Activated CD4-positive, alpha-beta T cell treated with anti-CD3 and anti-CD28 coated beads for 36 hours (primary cell): Measurements from ENCODE around the gene SPHK2. TPM values are rescaled to one million over a fixed set of nuclear protein-coding genes. Genes with fewer than 3 reads are reported as not detected.

Experiments used
- ATAC-seq: fragments of 200-7000 bp; cut with Tn5 transposase; one replicate; pipeline ENCODE4 v1.10.0; 2021; ENCODE audit warnings: mild to moderate bottlenecking, moderate library complexity
- CTCF ChIA-PET: fragments of 350-600 bp; sonication (Branson Sonifier 250); formaldehyde crosslinking; loops from one replicate; lab custom pipeline; 2021; ENCODE audit warnings: antibody characterized with exemption; lab: Charles Lee
- POLR2A ChIA-PET: fragments of 350-600 bp; sonication (Branson Sonifier 250); formaldehyde crosslinking; loops from one replicate; lab custom pipeline; 2021; ENCODE audit warnings: antibody characterized with exemption, inconsistent platforms; lab: Charles Lee
- DNase-seq: peaks from one replicate; pipeline ENCODE4 v3.0.0-alpha.2; 2020
- H3K27ac Mint-ChIP-seq: one replicate; pipeline ENCODE4 v1.8.0; 2021; ENCODE audit warnings: mixed read lengths
- H3K27me3 Mint-ChIP-seq: one replicate; pipeline ENCODE4 v1.8.0; 2021; ENCODE audit warnings: mixed read lengths
- H3K36me3 Mint-ChIP-seq: one replicate; pipeline ENCODE4 v1.8.0; 2021; ENCODE audit warnings: low read depth, mixed read lengths
- H3K4me1 Mint-ChIP-seq: one replicate; pipeline ENCODE4 v1.8.0; 2021; ENCODE audit warnings: mixed read lengths
- H3K4me3 Mint-ChIP-seq: one replicate; pipeline ENCODE4 v1.8.0; 2021; ENCODE audit warnings: mild to moderate bottlenecking, moderate library complexity, mixed read lengths
- H3K9me3 Mint-ChIP-seq: one replicate; pipeline ENCODE4 v1.8.0; 2021; ENCODE audit warnings: low read depth, mixed read lengths
- intact Hi-C, 2 experiments: fragments of 100-400 bp; cut with DNase I in 1 of 2; cut with micrococcal nuclease in 1 of 2; formaldehyde crosslinking; loops; one replicate each; pipeline versions ENCODE4 v1.14.2 to v1.15.1; 2022 to 2024; cut with DNase I, micrococcal nuclease
- total RNA-seq, 2 experiments: library from RNA; stranded (reverse); gene quantifications; one replicate each; pipeline ENCODE4 v1.2.3, GENCODE V29; 2021

The SPHK2 gene
- total RNA-seq, 2 experiments from 2014 or later, result 27.0 TPM

DNA sequence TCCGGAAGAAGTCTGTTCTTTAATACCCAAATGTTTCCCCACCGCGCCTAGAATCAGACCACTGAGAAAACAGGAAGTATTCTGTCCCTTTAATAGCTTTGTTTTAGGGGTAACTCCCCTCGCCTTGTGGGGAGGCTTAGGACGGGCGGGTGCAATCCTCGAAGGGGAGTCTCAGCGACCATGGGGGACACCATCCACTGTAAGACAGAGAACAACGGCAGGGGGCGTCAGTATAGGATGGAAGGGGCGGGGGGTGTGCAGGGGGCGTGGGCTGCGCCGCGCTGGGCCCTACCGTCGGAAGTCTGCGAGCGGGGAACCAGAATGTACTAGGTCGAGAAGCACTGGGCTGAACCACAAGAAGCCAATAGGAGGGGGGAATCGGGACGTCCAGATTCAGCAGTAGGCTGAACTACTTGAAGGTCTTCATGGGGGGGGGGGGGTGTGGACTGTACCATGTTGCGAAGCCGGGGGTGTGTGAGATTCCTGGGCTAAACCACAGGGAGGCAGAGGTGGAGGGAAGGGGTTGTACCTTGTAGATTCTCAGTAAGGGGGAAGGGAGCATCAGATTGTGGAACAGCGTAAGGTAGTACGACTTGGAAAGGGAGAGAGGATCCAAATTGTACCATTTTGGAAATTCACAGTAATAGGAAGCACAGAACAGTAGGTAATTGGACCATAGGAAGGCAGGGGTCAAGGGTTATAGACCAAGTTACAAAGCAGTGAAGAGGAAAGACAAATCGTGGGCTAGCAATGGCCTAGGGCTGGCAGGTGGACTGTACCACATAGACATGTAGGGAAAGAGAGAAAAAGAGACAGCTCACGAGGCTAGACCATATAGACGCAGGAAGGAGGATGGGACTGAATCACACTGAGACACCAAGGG is 18.9 kb downstream of the SPHK2 start:
- Mint-ChIP-seq H3K4me3 (peak overlapping the region; percentile 83), H3K27ac (peak overlapping the region; percentile 99), H3K36me3 (peaks cover 11% of the 10 kb centered on the region), H3K4me1 (peaks cover 48% of the 10 kb centered on the region), H3K9me3 (no peaks in the 10 kb centered on the region), H3K27me3 (no peaks in the 10 kb centered on the region)
- intact Hi-C loops, result loop anchor here (1.0 to 10.0 kb wide), 12 partner anchors 8 to 1523 kb away; partner anchors contain the start of genes FTL (in 2 of the 2), ALDH16A1 (in 1 of the 2), C19orf73 (in 1 of the 2) and CA11 (in 1 of the 2)
- peak; percentile 16 for ATAC-seq
- peak; percentile 85 for DNase-seq
- POLR2A ChIA-PET, result interaction anchor here (0.6 to 1.3 kb wide), 2 partner anchors 19 to 323 kb away, joined by 3 to 5 read pairs; partner anchors contain the start of genes RPL18 and SPHK2
- CTCF ChIA-PET, result no interaction called here

DNA sequence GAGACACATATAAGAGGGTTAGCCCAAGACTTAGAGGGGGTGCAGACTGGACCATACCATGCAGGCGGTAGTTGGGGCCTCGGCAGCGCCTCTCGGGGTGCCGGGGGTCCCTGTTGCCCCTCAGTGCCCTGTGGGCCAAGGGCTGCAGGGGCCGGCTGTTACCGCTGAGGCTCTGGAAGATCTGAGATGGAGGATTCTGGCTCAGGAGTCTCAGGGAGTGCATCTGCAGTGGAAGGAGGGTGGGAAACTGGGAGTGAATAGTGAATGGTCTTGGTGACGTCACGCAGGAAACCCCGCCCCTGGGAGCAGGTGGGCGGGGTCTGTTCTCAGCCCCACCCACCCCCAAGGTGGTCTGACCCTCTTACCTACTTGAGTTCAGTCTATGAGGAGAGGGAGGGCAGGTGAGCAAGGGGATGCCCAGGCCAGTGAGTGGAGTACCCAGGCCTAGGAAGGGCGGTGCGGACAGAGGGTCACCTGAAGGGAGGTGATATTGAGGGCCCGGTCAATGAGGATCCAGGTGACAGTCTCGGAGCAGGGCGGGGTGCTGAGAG is 19.6 kb downstream of the SPHK2 start:
- intact Hi-C loops, result loop anchor here (1.0 to 10.0 kb wide), 8 partner anchors 7 to 1524 kb away; partner anchors contain the start of genes FTL (in 2 of the 2), ALDH16A1 (in 1 of the 2), C19orf73 (in 1 of the 2) and CA11 (in 1 of the 2)
- Mint-ChIP-seq H3K27me3 (no peaks in the 10 kb centered on the region), H3K27ac (peak overlapping the region; percentile 99), H3K9me3 (no peaks in the 10 kb centered on the region), H3K36me3 (peaks cover 11% of the 10 kb centered on the region), H3K4me1 (peaks cover 42% of the 10 kb centered on the region), H3K4me3 (peak overlapping the region; percentile 83)
- ATAC-seq, result no peak
- DNase-seq, result peak; percentile 33
- POLR2A ChIA-PET, result no interaction called here
- CTCF ChIA-PET, result no interaction called here

DNA sequence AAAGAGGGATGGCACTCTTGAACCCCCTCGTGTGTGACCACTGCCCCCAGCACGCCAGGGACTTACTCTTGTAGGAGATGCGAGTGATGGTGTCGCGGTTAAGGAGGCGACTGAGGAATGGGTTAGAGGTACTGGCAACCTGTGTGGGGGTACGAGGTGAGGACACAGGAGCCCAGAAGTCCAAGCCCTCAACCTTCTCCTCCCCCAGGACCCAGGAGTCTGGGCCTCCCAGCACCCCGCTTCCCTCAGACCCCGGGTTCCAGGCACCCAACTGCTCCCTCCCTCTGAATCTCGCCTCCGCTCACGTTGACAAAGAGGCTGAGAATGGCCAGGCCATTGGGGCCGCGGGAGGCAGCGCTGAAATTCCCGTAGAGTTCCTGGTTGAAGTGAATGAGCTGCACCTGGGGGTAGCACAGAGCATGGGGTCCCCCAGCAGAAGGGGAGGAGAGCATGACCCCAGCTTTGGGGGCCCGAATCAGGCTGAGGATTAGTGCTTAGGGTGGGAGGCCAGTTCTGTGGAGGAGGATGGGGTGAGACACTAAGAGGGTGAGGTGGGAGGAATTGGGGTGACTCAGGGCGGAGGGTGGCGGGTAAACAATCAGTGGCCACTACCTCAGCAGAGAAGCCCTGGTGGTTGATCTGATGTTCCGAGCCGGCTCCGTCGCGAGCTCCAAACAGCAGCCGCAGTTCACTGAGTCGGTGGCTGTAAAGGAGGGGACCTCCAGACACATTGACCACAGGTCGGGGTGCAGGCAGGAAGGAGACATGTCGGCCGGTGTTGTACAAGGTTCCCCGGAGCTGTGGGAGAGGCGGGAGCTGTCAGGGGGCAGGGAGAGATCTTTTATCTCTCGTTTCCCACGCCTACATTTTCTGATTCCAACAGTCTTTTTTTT is 20.4 kb downstream of the SPHK2 start:
- Mint-ChIP-seq H3K27ac (peak overlapping the region; percentile 82), H3K27me3 (no peaks in the 10 kb centered on the region), H3K9me3 (no peaks in the 10 kb centered on the region), H3K4me3 (peak overlapping the region; percentile 52), H3K36me3 (peaks cover 11% of the 10 kb centered on the region), H3K4me1 (peaks cover 40% of the 10 kb centered on the region)
- CTCF ChIA-PET, result no interaction called here
- ATAC-seq (no peak), DNase-seq (peak; percentile 38)
- intact Hi-C loops, result loop anchor here (2.0 to 10.0 kb wide), 7 partner anchors 325 to 1525 kb away; partner anchors contain the start of genes FTL (in 2 of the 2), ALDH16A1 (in 1 of the 2), C19orf73 (in 1 of the 2) and NOSIP (in 1 of the 2)
- POLR2A ChIA-PET, result no interaction called here

DNA sequence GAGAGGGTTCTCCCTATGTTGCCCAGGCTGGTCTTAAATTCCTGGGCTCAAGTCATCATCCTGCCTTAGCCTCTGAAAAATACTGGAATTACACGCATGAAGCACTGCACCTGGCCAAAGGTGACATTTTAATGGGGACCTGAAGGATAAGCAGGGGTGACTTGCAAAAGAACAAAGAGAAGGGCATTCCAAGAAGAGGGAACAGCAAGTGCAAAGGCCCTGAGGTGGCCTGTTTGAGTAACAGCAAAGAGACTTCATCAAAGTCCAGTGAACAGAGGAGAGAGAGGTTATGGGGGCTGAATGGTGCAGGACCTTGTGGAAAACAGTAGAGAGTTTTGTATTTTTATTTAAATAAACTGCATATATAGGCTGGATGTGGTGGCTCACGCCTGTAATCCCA is 22.5 kb downstream of the SPHK2 start:
- POLR2A ChIA-PET, result interaction anchor here (0.6 to 1.3 kb wide), 2 partner anchors 9 to 190 kb away, joined by 3 read pairs; no protein-coding TSS in a partner anchor
- DNase-seq, result no peak
- no peaks in the 10 kb centered on the region for H3K27me3 Mint-ChIP-seq
- intact Hi-C loops, result no loop called here
- no peaks in the 10 kb centered on the region for H3K9me3 Mint-ChIP-seq
- H3K4me1 Mint-ChIP-seq, result peaks cover 45% of the 10 kb centered on the region
- CTCF ChIA-PET, result interaction anchor here (0.7 kb wide), 2 partner anchors 25 to 171 kb away, joined by 3 read pairs; no protein-coding TSS in a partner anchor
- no peak for ATAC-seq
- H3K4me3 Mint-ChIP-seq, result no peak overlapping the region
- H3K27ac Mint-ChIP-seq, result no peak overlapping the region
- H3K36me3 Mint-ChIP-seq, result peaks cover 11% of the 10 kb centered on the region

DNA sequence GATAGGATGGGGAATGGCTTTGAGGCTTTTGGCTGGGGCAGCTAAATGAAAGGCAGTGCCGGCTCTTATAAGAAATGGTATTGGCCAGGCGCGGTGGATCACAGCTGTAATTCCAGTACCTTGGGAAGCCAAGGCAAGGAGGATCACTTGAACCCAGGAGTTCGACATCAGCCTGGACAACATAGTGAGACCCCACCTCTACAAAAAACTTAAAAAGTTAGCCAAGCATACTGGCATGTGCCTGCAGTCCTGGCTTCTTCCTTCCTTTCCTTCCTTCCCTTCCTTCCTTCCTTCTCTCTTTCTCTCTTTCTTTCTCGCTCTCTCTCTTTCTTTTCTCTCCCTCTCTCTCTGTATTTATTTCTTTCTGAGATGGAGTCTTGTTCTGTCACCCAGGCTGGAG is 23.6 kb downstream of the SPHK2 start:
- H3K36me3 Mint-ChIP-seq, result peaks cover 9% of the 10 kb centered on the region
- intact Hi-C loops, result no loop called here
- CTCF ChIA-PET, result no interaction called here
- DNase-seq (no peak), ATAC-seq (no peak)
- POLR2A ChIA-PET, result no interaction called here
- no peaks in the 10 kb centered on the region for H3K9me3 Mint-ChIP-seq
- H3K4me3 Mint-ChIP-seq, result no peak overlapping the region
- no peaks in the 10 kb centered on the region for H3K27me3 Mint-ChIP-seq
- H3K27ac Mint-ChIP-seq, result no peak overlapping the region
- H3K4me1 Mint-ChIP-seq, result peaks cover 45% of the 10 kb centered on the region

DNA sequence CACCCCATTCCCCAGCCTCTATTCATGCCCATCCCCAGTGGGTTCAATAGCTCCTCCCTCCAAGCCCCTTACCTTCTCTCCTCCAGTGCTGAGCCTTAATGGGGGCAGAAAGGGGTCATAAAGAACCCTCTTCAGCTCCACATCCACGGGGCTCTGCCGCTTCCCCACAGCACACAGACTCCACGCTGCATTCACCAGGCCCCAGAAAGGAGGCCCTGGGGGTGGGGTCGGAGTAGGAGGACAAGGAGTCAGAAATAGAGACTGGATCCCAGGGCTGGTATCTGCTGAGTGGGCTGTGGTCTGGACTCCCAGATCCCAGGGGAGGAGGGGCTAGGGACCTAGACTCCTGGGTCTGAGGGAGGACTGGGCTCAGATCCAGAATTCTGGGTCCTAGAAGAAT is 25.0 kb downstream of the SPHK2 start:
- intact Hi-C loops, result no loop called here
- Mint-ChIP-seq H3K4me3 (no peak overlapping the region), H3K36me3 (no peaks in the 10 kb centered on the region), H3K27ac (no peak overlapping the region), H3K27me3 (no peaks in the 10 kb centered on the region), H3K9me3 (no peaks in the 10 kb centered on the region), H3K4me1 (peaks cover 42% of the 10 kb centered on the region)
- ChIA-PET CTCF (interaction anchor here (0.8 to 2.4 kb wide), 3 partner anchors 11 to 198 kb away, joined by 4 to 13 read pairs (median 6); no protein-coding TSS in a partner anchor), POLR2A (interaction anchor here (2.2 kb wide), 1 partner anchor 25 kb away, joined by 9 read pairs; the partner anchor contains the start of genes RPL18 and SPHK2)
- ATAC-seq, result no peak
- DNase-seq, result no peak

DNA sequence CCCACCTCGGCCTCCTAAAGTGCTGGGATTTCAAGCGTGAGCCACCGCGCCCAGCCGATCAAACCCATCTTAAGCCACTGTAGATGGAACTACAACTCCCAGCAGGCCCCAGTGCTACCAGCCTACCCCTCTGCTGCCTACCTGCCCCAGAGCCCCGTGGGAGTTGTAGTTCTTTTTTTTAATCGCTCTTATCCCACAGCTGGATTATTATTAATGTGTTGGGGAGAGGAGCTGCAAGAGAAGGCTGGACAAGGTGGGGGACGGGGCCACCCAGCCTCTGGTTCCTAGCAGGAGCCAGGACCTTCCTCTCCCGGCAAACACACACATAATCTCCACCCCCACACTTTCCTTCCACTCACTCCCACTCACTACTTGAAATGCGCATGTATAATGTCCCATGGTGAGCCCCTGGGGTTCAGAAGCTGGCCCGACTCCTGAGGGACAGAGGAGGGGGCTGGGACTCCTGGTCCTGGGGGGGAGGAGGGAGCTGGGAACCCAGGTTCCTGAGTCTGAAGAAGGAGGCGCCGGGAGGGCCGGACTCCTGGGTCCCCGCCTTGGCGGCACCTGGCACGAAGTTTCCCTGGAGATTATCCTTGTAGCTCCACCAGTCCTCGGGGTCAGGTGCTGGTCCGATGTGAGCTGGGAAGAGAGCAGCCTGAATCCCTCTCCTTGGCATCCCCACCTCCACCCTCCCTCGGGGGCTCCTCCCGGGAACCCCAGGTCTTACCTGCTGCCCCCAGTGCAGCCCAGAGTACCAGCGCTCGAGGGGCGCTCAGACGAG is 25.7 kb downstream of the SPHK2 start:
- no peaks in the 10 kb centered on the region for H3K36me3 Mint-ChIP-seq
- peak; percentile 67 for ATAC-seq
- CTCF ChIA-PET, result interaction anchor here (0.6 to 2.4 kb wide), 9 partner anchors 11 to 327 kb away, joined by 3 to 13 read pairs (median 4); partner anchors contain the start of genes HSD17B14, RPL18 and SPHK2
- intact Hi-C loops, result loop anchor here in 1 of 2 experiments (5.0 kb wide), 1 partner anchor 197 kb away; no protein-coding TSS in a partner anchor
- no peaks in the 10 kb centered on the region for H3K27me3 Mint-ChIP-seq
- H3K9me3 Mint-ChIP-seq, result no peaks in the 10 kb centered on the region
- peak overlapping the region; percentile 79 for H3K4me3 Mint-ChIP-seq
- peak overlapping the region; percentile 88 for H3K27ac Mint-ChIP-seq
- POLR2A ChIA-PET, result interaction anchor here (1.2 to 2.2 kb wide), 3 partner anchors 11 to 348 kb away, joined by 4 to 9 read pairs (median 7); partner anchors contain the start of genes GYS1, RPL18, RUVBL2 and SPHK2
- peak; percentile 88 for DNase-seq
- peaks cover 43% of the 10 kb centered on the region for H3K4me1 Mint-ChIP-seq

DNA sequence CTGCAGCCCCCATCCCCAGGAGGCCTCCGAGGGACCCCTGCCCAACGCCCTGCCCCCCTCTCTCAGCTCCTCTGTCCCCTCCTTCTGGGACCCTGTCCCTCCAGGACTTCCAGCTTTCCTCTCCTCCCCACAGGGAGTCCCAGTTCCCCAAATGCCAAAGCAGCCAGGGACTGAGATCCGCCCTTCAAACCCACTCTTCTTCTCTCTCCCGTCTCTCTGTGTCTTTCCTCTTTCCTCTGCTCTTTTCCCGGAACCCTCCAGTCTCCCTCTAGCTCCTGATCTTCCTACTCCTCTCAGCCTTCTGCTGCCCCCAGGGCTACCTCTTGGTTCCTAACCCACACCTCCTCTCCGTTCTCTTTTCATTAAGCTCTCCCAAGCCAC is 26.3 kb downstream of the SPHK2 start:
- Mint-ChIP-seq H3K9me3 (no peaks in the 10 kb centered on the region), H3K27ac (peak overlapping the region; percentile 88), H3K36me3 (no peaks in the 10 kb centered on the region), H3K4me3 (peak overlapping the region; percentile 79), H3K4me1 (peaks cover 42% of the 10 kb centered on the region), H3K27me3 (no peaks in the 10 kb centered on the region)
- POLR2A ChIA-PET, result interaction anchor here (1.2 to 2.2 kb wide), 3 partner anchors 11 to 348 kb away, joined by 4 to 9 read pairs (median 7); partner anchors contain the start of genes GYS1, RPL18, RUVBL2 and SPHK2
- intact Hi-C loops, result loop anchor here in 1 of 2 experiments (5.0 kb wide), 1 partner anchor 197 kb away; no protein-coding TSS in a partner anchor
- CTCF ChIA-PET, result interaction anchor here (0.6 to 2.4 kb wide), 14 partner anchors 11 to 348 kb away, joined by 3 to 13 read pairs (median 4); partner anchors contain the start of genes GYS1, RPL18, RUVBL2 and SPHK2
- no peak for DNase-seq
- ATAC-seq, result no peak

DNA sequence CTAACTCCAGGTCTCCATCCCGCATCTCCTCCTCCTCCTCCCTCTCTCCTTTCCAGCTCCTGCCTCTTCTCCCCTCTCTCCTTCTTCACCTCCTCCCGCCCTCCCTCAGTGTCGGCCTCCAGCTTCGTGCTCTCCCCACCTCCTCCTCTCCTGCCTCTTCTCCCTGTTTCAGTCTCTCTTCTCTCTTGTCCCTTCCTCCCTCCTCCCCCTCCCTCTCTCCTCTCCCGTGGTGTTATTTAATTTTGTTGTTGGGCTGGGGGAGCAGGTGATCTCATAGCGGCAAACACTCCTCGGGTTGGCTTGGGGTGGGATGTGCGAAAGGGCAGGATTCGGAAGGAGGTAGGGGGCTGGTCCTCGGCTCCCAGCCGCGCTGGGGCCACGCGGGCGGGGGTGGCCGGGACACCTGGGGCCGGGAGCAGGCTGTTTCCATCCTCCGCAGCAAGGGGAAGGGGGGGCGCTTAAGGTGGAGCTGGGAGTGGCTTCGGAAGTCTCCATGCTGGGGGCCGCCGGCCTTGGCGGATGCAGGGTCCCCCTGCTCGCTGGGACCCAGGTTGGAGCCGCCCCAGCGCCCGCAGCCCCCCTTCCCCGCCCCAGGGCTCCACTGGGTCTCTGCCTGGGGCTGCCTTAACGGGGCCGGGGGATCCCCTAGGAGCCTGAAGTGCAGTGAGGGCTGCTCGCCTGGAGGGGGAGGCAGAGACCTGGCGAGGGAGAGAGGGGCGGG is 26.9 kb downstream of the SPHK2 start, which contains the start of gene CA11:
TSS of gene CA11 (minus strand) at position 187 of the 721 bp plus-strand sequence. CDS start 555 bp downstream, outside the sequence.
- ATAC-seq (peak; percentile 85), DNase-seq (peak; percentile 96)
- ChIA-PET CTCF (interaction anchor here (0.6 to 2.4 kb wide), 12 partner anchors 12 to 347 kb away, joined by 3 to 13 read pairs (median 4); partner anchors contain the start of genes GYS1 and RUVBL2), POLR2A (interaction anchor here (1.2 to 2.2 kb wide), 3 partner anchors 12 to 347 kb away, joined by 4 to 9 read pairs (median 7); partner anchors contain the start of genes GYS1, RPL18, RUVBL2 and SPHK2)
- Mint-ChIP-seq H3K27ac (peak within 1 kb of the TSS; percentile 88), H3K4me3 (peak within 1 kb of the TSS; percentile 79), H3K27me3 (no peaks in the 10 kb centered on the region), H3K9me3 (no peaks in the 10 kb centered on the region), H3K36me3 (no peaks in the 10 kb centered on the region), H3K4me1 (peaks cover 44% of the 10 kb centered on the region)
- intact Hi-C loops, result loop anchor here (1.0 to 5.0 kb wide), 13 partner anchors 8 to 347 kb away; partner anchors contain the start of genes GYS1 (in 1 of the 2), RPL18 (in 1 of the 2), RUVBL2 (in 1 of the 2) and SPHK2 (in 1 of the 2)
